ENCODE data around the gene CDH4.

- no peak for TF ChIP-seq CTCF (conservative IDR thresholded peaks at IDR 0.05; ENCODE audit: low read depth, low read length)
- TF ChIP-seq ELK1 (IDR thresholded peaks at IDR 0.05; ENCODE audit: borderline replicate concordance, low read depth, low read length): no peak
- no peak for TF ChIP-seq RAD21 (IDR thresholded peaks at IDR 0.05; ENCODE audit: low read length)
Observed at GRCh38 chr20:61356196-61356595, 104.1 kb downstream of the CDH4 start.

Data from IMR-90 (cell line).